NCI-H748 (cell line): ENCODE data around the gene ACBD6.

Experiments used
- DNase-seq: peaks from one replicate; lab custom pipeline; 2025; ENCODE audit not compliant: unreplicated experiment; lab: John Stamatoyannopoulos, UW

Gene ACBD6

DNA sequence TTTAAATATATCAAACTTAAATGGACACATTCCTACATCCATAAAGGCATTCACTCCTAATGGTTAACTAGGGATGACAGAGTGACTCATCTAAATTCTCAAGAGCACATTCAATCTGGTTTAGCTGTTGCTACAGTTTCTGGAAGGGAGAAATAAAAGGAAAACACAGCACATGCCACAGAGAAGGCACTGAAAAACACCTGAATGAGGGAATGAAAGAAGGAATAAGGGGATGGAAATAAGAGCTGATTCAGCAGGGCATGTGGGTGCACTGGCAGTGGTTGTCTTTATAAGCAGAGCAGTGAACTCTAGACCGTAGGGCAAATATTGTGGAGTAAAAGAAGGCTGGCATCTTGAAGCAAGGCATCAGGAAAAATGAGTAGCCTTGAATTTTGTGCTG is 193.0 kb downstream of the ACBD6 start:
- DNase-seq = no peak

DNA sequence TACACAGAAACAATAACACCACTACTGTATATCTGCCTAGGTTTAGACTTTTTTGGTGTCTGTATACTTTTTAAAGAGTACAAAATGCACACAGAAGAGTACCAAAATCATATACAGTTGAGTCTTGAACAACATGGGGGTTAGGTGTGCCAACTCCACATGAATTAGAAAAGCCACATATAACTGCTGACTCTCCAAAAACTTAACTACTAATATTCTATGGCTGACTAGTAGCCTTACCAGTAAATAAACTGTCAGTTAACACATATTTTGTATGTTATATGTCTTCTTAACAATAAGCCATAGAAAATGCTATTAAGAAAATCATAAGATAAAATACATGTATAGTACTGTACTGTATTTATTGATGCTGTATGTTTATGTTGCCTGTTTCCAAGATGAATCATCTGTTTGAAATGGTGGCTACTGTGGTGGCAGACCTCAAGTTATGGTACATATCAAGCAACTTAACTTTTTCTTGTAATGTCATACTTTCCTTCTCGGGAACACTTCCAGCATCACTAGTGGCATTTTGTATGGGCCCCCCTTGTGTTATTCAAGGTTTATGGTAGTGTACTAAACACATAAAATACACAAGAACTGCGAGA is 201.1 kb downstream of the ACBD6 start:
- no peak for DNase-seq

- no peak for DNase-seq
These were observed 202.7 kb downstream of the ACBD6 start for GRCh38 chr1:180299479-180300221.

- no peak for DNase-seq
These were observed 206.4 kb downstream of the ACBD6 start for GRCh38 chr1:180295999-180296398.

GRCh38 chr1:180294711-180295110 is 207.7 kb downstream of the ACBD6 start:
- DNase-seq = no peak

- no peak for DNase-seq
These were observed 211.4 kb downstream of the ACBD6 start for GRCh38 chr1:180291004-180291403.

DNA sequence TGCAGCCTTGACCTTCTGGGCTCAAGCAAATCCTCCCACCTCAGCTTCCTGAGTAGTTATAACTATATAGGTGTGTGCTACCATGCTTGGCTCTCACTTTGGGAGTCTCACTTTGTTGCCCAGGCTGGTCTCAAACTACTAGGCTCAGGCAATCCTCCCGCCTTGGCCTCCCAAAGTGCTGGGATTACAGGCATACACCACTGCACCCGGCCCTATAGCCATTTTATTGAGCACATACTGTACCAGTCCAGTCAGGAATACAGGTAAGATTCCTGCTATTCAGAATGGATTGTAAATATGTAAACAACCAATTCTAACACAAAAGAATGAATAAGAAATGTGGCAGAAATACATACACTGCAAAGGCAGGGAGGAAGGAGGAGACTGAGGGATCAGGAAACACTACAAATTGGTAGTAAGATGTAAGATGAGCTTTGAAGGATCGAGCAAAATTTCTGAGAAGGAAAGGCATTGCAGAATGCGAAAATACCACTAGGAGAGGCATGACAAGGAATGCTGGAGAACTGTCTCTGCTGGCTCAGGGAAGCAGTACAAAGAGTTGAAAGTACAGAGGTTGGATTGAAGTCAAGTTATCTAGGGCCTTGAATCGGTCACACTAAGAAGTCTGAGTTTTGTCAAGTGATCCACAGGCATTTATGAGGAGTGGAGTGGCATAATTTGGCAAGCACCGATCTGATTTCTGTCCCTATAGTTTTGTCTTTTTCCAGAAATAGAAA is 211.9 kb downstream of the ACBD6 start:
- no peak for DNase-seq

GRCh38 chr1:180288940-180289339 is 213.4 kb downstream of the ACBD6 start:
- no peak for DNase-seq

DNA sequence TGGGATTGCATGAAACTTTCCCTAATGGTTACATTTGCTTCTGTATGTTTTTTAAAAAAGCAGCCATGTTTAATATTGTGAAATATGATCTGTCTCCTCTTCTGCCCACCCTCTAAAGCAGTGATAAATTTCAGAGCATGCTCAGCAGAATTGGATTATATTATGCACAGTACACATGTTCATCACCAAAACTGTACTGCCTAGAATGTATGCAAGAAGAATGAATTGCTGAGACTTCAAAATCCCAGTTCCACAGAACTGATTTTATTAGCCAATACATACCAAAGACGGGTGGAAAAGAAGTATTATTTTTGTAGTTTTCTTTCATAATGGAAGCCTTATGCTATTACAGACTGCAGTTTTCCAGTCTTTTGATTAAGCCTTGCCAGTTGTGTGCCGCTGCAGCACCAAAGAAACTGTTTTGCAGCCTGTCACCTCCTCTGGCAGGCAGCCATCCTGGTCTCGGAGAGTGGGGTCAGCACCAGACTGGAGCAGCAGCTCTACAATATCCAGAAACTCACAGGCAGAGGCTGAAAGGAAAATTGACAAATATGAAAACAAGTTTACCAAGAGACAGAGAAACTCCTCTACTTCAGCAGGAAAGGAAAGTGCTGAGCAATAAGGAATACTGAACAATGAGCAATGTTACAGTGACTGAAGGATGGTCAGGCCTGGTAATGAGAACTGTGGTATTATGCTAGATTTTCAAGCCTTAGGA is 214.2 kb downstream of the ACBD6 start:
- DNase-seq = no peak

GRCh38 chr1:180286417-180286816 is 216.0 kb downstream of the ACBD6 start:
- DNase-seq = no peak

DNA sequence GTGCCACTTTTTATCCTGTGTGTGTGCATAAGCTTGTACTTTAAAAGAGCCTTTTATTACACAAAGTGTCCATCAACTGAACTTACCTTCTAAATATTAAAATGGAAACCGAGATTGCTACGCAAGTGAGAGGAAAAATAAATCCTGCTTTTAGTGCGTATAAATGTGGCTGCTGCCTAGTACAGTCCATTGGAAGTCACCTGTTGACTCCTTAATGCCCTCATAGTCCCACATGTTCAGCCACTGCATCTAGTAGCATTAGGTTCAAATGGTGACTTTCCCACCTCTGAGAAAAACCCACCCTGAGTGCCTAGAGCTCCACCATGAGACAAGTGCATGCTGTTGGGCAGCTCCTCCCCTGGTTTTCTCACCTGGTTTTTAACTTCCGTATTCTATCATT is 219.3 kb downstream of the ACBD6 start:
- no peak for DNase-seq

- DNase-seq = no peak
These were observed 219.9 kb downstream of the ACBD6 start for GRCh38 chr1:180282401-180283044.

GRCh38 chr1:180281490-180281889 is 220.9 kb downstream of the ACBD6 start:
- DNase-seq = no peak

DNA sequence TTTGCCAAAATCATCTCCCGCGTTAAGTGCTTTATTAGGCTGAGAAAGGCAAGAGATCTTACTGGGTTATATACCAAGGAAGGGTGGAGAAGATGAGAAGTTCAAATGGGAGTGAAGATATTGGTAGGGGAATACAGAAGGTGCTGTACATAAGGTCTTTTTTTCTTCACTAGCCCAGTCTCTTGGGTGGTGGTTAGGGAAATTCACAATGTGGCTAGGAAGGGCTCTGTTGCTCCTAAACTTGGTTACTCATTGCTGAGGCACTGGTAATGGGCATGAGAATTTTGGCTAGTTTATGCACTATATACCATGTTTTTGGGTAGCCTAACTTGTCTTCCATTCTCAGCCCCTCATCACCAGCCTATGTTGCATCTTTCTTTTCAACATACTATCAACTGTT is 221.8 kb downstream of the ACBD6 start:
- DNase-seq = no peak

DNA sequence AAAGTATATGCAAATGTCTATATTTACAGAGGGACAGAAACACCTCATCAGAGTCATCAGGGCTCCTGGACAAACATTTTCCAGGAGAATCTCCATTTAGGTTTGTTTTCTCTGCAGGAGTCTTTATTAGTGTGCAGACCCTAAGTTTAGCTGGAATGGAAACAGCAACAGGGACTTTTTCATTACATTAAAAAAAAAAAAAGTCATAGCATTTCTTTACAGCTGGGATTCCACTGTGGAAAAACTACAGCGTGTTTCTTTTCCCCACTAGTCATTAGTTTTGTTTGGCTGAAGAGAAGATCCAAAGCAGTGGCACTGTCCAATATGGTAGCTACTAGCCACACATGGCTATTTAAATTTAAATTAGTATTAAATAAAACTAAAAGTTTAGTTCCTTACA is 222.7 kb downstream of the ACBD6 start:
- DNase-seq = no peak

GRCh38 chr1:180278596-180279395 is 223.6 kb downstream of the ACBD6 start:
- DNase-seq = no peak

GRCh38 chr1:180278194-180278515 is 224.2 kb downstream of the ACBD6 start:
- DNase-seq = no peak

DNA sequence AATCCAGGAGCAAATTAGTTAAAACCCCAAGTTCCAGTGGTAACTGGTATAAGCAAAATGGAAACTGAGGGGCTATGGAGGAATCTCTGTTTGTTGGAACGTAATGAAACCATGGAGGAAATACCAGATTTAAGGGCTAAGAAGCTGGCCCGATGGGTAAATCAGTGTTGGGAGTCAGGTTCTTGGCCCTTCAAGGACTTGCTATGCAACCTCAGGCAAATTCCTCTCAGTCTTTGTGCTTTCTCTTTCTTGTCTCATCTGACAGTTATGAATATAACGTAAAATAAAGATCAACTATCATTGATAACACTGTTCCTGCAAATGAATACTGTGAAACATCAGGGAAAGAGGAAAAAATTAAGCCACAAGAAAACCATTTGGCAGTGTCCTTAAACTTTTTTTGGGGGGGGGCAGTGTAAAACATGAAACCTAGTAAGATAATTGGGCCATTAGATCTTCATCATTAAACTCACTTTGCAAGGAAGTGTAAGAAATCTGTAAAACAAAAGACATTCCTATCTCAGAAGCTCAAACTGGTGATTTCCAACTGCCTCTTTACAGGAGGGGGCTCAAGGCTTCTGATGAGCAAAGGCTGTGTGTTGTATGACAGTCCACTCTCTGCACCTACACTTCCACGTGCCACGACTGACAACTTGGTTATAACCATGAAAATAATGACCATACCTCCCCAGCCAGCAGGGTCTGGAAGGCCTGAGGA is 224.7 kb downstream of the ACBD6 start:
- DNase-seq = no peak

DNA sequence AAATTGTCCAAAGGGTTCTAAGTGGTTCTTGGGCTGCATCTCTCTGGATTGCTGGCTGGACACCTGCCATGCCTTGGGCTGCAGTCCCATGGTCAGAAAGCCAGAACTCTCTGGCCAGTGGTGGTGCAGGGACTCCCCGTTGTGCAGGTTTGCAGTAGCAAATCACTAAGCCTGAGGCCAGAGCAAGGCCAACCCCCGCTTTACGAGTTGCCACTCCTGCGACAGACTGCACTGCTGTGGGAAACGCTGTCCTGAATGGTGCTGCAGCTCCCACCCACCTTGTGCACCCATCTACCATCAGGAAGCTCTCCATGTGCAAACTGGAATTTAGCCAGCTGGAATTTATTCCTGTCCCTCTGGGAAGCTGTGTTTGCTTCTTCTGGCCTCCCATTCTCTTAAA is 226.7 kb downstream of the ACBD6 start:
- DNase-seq = no peak

DNA sequence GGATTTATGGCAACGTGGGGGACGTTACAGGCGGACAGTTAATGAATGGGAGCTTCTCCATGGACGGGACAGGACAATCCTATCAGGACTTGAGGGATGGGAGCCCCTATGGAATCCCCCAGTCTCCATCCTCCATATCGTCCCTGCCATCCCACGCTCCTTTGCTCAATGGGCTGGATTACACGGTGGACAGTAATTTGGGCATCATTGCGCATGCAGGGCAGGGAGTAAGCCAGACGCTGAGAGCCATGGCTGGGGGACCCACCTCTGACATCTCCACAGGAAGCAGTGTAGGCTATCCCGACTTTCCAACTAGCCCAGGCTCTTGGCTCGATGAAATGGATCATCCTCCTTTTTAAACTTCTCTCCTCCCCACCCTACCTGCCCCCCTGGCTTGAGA is 228.2 kb downstream of the ACBD6 start:
- no peak for DNase-seq
